ENCODE measurements around the gene RHOT1.

GRCh38 chr17:32261417-32261736 is 119.1 kb downstream of the RHOT1 start:
- TF ChIP-seq, protein P1, sequence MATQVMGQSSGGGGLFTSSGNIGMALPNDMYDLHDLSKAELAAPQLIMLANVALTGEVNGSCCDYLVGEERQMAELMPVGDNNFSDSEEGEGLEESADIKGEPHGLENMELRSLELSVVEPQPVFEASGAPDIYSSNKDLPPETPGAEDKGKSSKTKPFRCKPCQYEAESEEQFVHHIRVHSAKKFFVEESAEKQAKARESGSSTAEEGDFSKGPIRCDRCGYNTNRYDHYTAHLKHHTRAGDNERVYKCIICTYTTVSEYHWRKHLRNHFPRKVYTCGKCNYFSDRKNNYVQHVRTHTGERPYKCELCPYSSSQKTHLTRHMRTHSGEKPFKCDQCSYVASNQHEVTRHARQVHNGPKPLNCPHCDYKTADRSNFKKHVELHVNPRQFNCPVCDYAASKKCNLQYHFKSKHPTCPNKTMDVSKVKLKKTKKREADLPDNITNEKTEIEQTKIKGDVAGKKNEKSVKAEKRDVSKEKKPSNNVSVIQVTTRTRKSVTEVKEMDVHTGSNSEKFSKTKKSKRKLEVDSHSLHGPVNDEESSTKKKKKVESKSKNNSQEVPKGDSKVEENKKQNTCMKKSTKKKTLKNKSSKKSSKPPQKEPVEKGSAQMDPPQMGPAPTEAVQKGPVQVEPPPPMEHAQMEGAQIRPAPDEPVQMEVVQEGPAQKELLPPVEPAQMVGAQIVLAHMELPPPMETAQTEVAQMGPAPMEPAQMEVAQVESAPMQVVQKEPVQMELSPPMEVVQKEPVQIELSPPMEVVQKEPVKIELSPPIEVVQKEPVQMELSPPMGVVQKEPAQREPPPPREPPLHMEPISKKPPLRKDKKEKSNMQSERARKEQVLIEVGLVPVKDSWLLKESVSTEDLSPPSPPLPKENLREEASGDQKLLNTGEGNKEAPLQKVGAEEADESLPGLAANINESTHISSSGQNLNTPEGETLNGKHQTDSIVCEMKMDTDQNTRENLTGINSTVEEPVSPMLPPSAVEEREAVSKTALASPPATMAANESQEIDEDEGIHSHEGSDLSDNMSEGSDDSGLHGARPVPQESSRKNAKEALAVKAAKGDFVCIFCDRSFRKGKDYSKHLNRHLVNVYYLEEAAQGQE (IDR thresholded peaks at IDR 0.05; ENCODE audit: low read depth), result no peak
- TF ChIP-seq RAD21 (IDR thresholded peaks at IDR 0.05; ENCODE audit: low read depth), result no peak
- TF ChIP-seq MAX (IDR thresholded peaks at IDR 0.05), result no peak
- no peak for TF ChIP-seq TAF1 (IDR thresholded peaks at IDR 0.05; ENCODE audit: low read depth)
- TF ChIP-seq FOXM1 (IDR thresholded peaks at IDR 0.05; ENCODE audit: borderline replicate concordance, low read depth), result no peak

All from Ishikawa (cell line).